GM23248 (cell line): ENCODE measurements around the gene PRKCSH. TPM values are rescaled to one million over a fixed set of nuclear protein-coding genes. Genes with fewer than 3 reads are reported as not detected.
"Not testable (repeated sequence)": the region's sequence is repeated elsewhere in the genome, so short reads cannot be mapped to it uniquely, and the experiment has no call there.

Source experiments
- DNase-seq: peaks from one replicate; pipeline ENCODE4 v3.0.0-alpha.2; 2015
- H2AFZ ChIP-seq: fragments of 200-600 bp; sonication (generic); 2 replicates; pipeline ENCODE4 v1.6.1; 2016; ENCODE audit warnings: antibody characterized with exemption
- H3F3A ChIP-seq: fragments of 200-600 bp; sonication (generic); 2 replicates; pipeline ENCODE4 v1.6.1; 2016; ENCODE audit warnings: mild to moderate bottlenecking, antibody characterized with exemption, mixed run types; ENCODE audit not compliant: insufficient read depth
- H3K27ac ChIP-seq: fragments of 200-600 bp; sonication (generic); 2 replicates; pipeline ENCODE4 v1.5.1; 2016; ENCODE audit warnings: mild to moderate bottlenecking
- H3K27me3 ChIP-seq: fragments of 200-600 bp; sonication (generic); replicated peaks from 2 replicates; pipeline ENCODE4 v1.6.1; 2016; ENCODE audit warnings: mild to moderate bottlenecking; ENCODE audit not compliant: insufficient read depth
- H3K36me3 ChIP-seq: fragments of 200-600 bp; sonication (generic); 2 replicates; pipeline ENCODE4 v1.6.1; 2016; ENCODE audit warnings: low read depth, mild to moderate bottlenecking
- H3K4me1 ChIP-seq: fragments of 200-600 bp; sonication (generic); 2 replicates; pipeline ENCODE4 v1.6.1; 2016; ENCODE audit warnings: mild to moderate bottlenecking; ENCODE audit not compliant: insufficient read depth
- H3K4me2 ChIP-seq: fragments of 200-600 bp; sonication (generic); one replicate; pipeline ENCODE4 v1.6.1; 2016; ENCODE audit warnings: mild to moderate bottlenecking; ENCODE audit not compliant: unreplicated experiment
- H3K4me3 ChIP-seq: fragments of 200-600 bp; sonication (generic); 2 replicates; pipeline ENCODE4 v1.5.1; 2016; ENCODE audit warnings: mild to moderate bottlenecking
- H3K79me2 ChIP-seq: fragments of 200-600 bp; sonication (generic); 2 replicates; pipeline ENCODE4 v1.6.1; 2016; ENCODE audit warnings: mild to moderate bottlenecking; ENCODE audit not compliant: insufficient read depth
- H3K9ac ChIP-seq: fragments of 200-600 bp; sonication (generic); 2 replicates; pipeline ENCODE4 v1.6.1; 2016; ENCODE audit warnings: mild to moderate bottlenecking
- H3K9me2 ChIP-seq: fragments of 200-600 bp; sonication (generic); 2 replicates; pipeline ENCODE4 v1.6.1; 2016; ENCODE audit warnings: mixed run types, mild to moderate bottlenecking, moderate library complexity; ENCODE audit not compliant: insufficient read depth
- H3K9me3 ChIP-seq: fragments of 200-600 bp; sonication (generic); one replicate; pipeline ENCODE4 v1.6.1; 2017; ENCODE audit warnings: low read depth
- H4K20me1 ChIP-seq: fragments of 200-600 bp; sonication (generic); 2 replicates; pipeline ENCODE4 v1.6.0; 2016; ENCODE audit not compliant: insufficient read depth
- EZH2 ChIP-seq: fragments of 200-600 bp; sonication (generic); IDR thresholded peaks from 2 replicates; pipeline ENCODE4 v1.6.1; 2018; ENCODE audit warnings: antibody characterized with exemption, mild to moderate bottlenecking; ENCODE audit not compliant: insufficient read depth, poor library complexity, severe bottlenecking
- EZH2phosphoT487 ChIP-seq: fragments of 200-600 bp; sonication (generic); IDR thresholded peaks from 2 replicates; pipeline ENCODE4 v1.6.1; 2018; ENCODE audit warnings: antibody characterized with exemption, moderate library complexity, mild to moderate bottlenecking, low read depth; ENCODE audit not compliant: insufficient read depth
- WGBS, 2 experiments: methylation state at CpG; one replicate each; pipeline ENCODE4 v1.1.6; 2015 to 2017; ENCODE audit warnings: low lambda C conversion rate in 2 of 2, low coverage in 1 of 2; ENCODE audit errors: missing lambda C conversion rate in 2 of 2; 5-methylcytosine and 5-hydroxymethylcytosine counted together
- in situ Hi-C: fragments of 300-500 bp; cut with MboI; formaldehyde crosslinking; loops from 2 replicates; pipeline ENCODE4 v1.15.0; 2020
- polyA plus RNA-seq: library from polyadenylated mRNA; unstranded; fragments of >200 nt; fragmentation: Nextera tagmentation; extraction: Ambion mirVana; gene quantifications from 2 replicates; pipeline ENCODE4 v1.2.1, GENCODE V29; 2016
- total RNA-seq: library from RNA; depleted of rRNA; stranded (reverse); fragments of >200 nt; shearing (Covaris generic); gene quantifications from 2 replicates; pipeline ENCODE4 v1.2.3, GENCODE V29; 2014

PRKCSH gene
- total and polyA plus RNA-seq, 2 experiments from 2014 or later: 94.1 to 142 TPM

DNA sequence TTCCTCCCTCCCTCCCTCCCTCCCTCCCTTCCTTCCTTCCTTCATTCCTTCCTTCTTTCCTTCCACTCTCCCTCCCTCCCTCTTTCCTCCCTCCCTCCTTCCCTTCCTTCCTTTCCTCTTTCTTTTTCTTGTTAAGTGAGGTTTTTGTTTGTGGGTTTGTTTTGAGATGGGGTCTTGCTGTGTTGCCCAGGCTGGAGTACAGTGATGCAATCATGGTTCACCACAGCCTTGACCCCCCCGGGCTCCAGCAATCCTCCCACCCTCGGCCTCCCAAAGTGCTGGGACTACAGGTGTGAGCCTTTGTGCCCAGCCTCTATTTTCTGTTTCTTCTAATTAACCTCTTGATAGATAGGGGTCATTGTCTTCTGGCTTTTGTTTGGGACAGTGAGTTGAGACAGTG, 26.0 kb downstream of the PRKCSH start:
- Histone ChIP-seq H3K9me3 (no peaks in the 10 kb centered on the region), H3K4me3 (no peak overlapping the region), H3F3A (no peaks in the 10 kb centered on the region), H3K4me2 (no peak overlapping the region), H4K20me1 (no peaks in the 10 kb centered on the region), H3K4me1 (no peaks in the 10 kb centered on the region), H3K27me3 (no peaks in the 10 kb centered on the region), H3K27ac (no peak overlapping the region), H3K36me3 (no peaks in the 10 kb centered on the region), H3K9ac (no peak overlapping the region), H3K9me2 (no peaks in the 10 kb centered on the region), H3K79me2 (no peaks in the 10 kb centered on the region), H2AFZ (no peak overlapping the region)
- no peak for TF ChIP-seq EZH2phosphoT487
- no peak for TF ChIP-seq EZH2
- 51 to 79% methylated on average over 2 of the region's 2 CpGs for WGBS, 2 experiments
- DNase-seq: no peak
- in situ Hi-C loops: loop anchor here (25.0 kb wide), 1 partner anchor 174 kb away; the partner anchor contains the start of gene TSPAN16

DNA sequence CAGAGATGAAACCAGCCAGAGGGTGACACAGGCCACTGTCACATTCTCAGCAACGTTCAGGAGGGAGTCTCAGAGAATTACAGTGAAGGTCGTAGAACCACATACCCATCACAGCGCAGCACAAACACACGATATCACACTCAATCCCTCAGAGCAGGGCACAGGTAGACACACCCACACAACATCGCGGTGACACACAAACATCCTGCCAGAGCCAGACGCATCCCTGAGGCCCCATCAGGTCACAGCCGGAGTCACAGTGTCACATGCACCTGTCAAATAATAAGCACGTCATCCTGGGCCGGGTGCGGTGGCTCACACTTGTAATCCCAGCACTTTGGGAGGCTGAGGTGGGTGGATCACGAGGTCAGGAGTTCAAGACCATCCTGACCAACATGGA, 28.0 kb downstream of the PRKCSH start:
- Histone ChIP-seq H3K4me3 (no peak overlapping the region), H3K27ac (no peak overlapping the region), H4K20me1 (no peaks in the 10 kb centered on the region), H3K36me3 (no peaks in the 10 kb centered on the region), H3K9ac (no peak overlapping the region), H2AFZ (no peak overlapping the region), H3K4me1 (no peaks in the 10 kb centered on the region), H3K9me2 (no peaks in the 10 kb centered on the region), H3K79me2 (no peaks in the 10 kb centered on the region), H3K27me3 (no peaks in the 10 kb centered on the region), H3F3A (no peaks in the 10 kb centered on the region), H3K4me2 (no peak overlapping the region), H3K9me3 (no peaks in the 10 kb centered on the region)
- 64 to 70% methylated on average over 12 of the region's 12 CpGs for WGBS, 2 experiments
- TF ChIP-seq EZH2phosphoT487: no peak
- TF ChIP-seq EZH2: no peak
- DNase-seq: no peak
- in situ Hi-C loops: loop anchor here (25.0 kb wide), 1 partner anchor 176 kb away; the partner anchor contains the start of gene TSPAN16

DNA sequence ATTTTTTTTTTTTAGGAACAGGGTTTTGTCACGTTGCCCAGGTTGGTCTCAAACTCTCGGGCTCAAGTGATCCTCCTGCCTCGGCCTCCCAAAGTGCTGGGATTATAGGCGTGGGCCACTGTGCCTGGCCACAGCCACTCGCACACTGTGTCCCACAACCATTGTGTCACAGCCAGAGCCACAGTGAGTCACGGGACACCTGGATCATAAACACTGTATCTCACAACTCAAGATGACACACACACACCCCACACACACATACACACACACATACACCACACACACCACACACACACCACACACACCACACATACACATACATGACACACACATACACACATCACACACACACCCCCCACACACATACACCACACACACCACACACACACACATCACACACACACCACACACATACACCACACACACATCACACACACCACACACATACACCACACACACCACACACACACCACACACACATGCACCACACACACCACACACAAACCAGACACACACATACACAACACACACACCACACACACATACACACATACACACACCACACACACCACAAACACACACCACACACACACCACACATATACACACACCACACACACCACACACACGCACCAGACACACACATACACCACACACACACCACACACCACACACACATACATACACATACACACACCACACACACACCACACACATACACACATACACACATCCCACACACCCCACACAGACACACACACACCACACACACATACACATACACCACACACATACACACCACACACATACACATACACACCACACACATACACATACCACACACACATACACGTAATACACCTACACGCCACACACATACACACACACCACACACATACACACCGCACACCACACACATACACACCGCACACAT, 29.2 kb downstream of the PRKCSH start:
- Histone ChIP-seq H3F3A (no peaks in the 10 kb centered on the region), H3K9ac (no peak overlapping the region), H3K79me2 (no peaks in the 10 kb centered on the region), H3K4me2 (no peak overlapping the region), H3K4me1 (no peaks in the 10 kb centered on the region), H3K9me2 (no peaks in the 10 kb centered on the region), H3K27ac (no peak overlapping the region), H2AFZ (no peak overlapping the region), H4K20me1 (no peaks in the 10 kb centered on the region), H3K36me3 (no peaks in the 10 kb centered on the region), H3K4me3 (no peak overlapping the region), H3K9me3 (no peaks in the 10 kb centered on the region), H3K27me3 (no peaks in the 10 kb centered on the region)
- DNase-seq: no peak
- in situ Hi-C loops: loop anchor here (25.0 kb wide), 1 partner anchor 177 kb away; the partner anchor contains the start of gene TSPAN16
- TF ChIP-seq EZH2 (no peak), EZH2phosphoT487 (no peak)
- WGBS, 2 experiments: 67 to 76% methylated on average over 9 to 11 of the region's 11 CpGs

DNA sequence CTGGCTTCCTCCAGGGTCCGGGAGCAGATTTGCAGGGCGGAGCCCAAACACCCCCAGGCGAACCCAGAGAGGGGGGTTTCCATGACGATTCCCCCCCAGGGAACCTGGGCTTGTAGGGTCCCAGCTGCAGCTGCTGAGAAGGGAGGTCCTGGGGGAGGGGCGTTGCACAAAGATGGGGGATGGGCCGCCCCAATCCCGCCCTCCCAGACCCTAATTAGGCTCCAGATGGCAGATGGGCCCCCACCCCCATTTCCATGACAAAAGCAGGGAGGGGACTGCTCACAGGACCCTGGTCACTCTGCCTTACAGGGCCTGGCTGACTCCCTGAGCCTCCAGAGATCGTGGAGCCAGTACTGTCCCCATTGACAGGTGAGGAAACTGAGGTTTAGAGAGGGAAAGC, 30.2 kb downstream of the PRKCSH start:
- no peak overlapping the region for H2AFZ ChIP-seq
- 23 to 37% methylated on average over 5 to 8 of the region's 8 CpGs for WGBS, 2 experiments
- H3K9me3 ChIP-seq: no peaks in the 10 kb centered on the region
- in situ Hi-C loops: loop anchor here (25.0 kb wide), 1 partner anchor 178 kb away; the partner anchor contains the start of gene TSPAN16
- no peak overlapping the region for H3K9ac ChIP-seq
- no peaks in the 10 kb centered on the region for H4K20me1 ChIP-seq
- no peak for TF ChIP-seq EZH2phosphoT487
- no peak for TF ChIP-seq EZH2
- H3K9me2 ChIP-seq: no peaks in the 10 kb centered on the region
- no peak overlapping the region for H3K4me2 ChIP-seq
- no peaks in the 10 kb centered on the region for H3F3A ChIP-seq
- no peak for DNase-seq
- H3K79me2 ChIP-seq: no peaks in the 10 kb centered on the region
- H3K36me3 ChIP-seq: no peaks in the 10 kb centered on the region
- no peak overlapping the region for H3K4me3 ChIP-seq
- H3K4me1 ChIP-seq: no peaks in the 10 kb centered on the region
- H3K27ac ChIP-seq: no peak overlapping the region
- no peaks in the 10 kb centered on the region for H3K27me3 ChIP-seq

DNA sequence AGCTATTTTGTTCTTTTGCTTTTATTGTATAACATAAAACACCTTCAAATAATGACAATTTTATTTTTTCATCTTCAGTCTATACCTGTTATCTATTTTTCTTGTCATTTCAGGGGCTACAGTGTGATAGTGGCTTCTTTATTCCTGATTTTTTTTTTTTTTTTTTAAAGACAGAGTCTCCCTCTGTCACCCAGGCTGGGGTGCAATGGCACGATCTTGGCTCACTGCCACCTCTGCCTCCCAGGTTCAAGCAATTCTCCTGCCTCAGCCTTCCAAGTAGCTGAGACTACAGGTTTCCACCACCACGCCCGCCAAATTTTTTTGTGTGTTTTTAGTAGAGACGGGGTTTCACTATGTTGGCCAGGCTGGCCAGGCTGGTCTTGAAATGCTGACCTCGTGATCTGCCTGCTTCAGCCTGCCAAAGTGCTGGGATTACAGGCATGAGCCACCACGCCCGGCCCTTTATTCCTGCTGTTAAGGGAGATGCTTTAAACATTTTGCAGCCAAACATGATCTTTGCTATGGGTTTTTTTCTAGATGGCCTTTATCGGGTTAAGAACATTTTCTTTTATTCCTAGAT, 32.9 kb downstream of the PRKCSH start:
- not testable (repeated sequence) for H3K79me2 ChIP-seq, H3K9ac ChIP-seq, H3F3A ChIP-seq, H3K9me3 ChIP-seq, H3K4me2 ChIP-seq, H2AFZ ChIP-seq, H3K27ac ChIP-seq, H3K4me3 ChIP-seq, H4K20me1 ChIP-seq, H3K9me2 ChIP-seq, H3K36me3 ChIP-seq, H3K4me1 ChIP-seq, H3K27me3 ChIP-seq
- 27 to 30% methylated on average over 8 of the region's 8 CpGs for WGBS, 2 experiments
- in situ Hi-C loops: loop anchor here (25.0 kb wide), 1 partner anchor 181 kb away; the partner anchor contains the start of gene TSPAN16
- DNase-seq: peak; percentile 29
